Measurements from ENCODE around the gene FNIP1. TPM values are rescaled to one million over a fixed set of nuclear protein-coding genes. Genes with fewer than 3 reads are reported as not detected.

The FNIP1 gene
- total and polyA plus RNA-seq, 2 experiments from 2014 or later = 10.3 to 25.8 TPM

GRCh38 chr5:131760793-131761192, 36.0 kb downstream of the FNIP1 start:
- Histone ChIP-seq H3K79me2 (ENCODE audit: insufficient read depth) (peaks cover 100% of the 10 kb centered on the region), H3K27me3 (replicated peaks; ENCODE audit: insufficient read depth) (no peaks in the 10 kb centered on the region), H3K9me3 (ENCODE audit: low read depth) (no peaks in the 10 kb centered on the region), H3K4me1 (ENCODE audit: insufficient read depth) (peaks cover 12% of the 10 kb centered on the region), H3K27ac (no peak overlapping the region), H3K4me3 (no peak overlapping the region), H2AFZ (no peak overlapping the region), H3F3A (ENCODE audit: insufficient read depth) (no peaks in the 10 kb centered on the region), H4K20me1 (ENCODE audit: insufficient read depth) (peaks cover 26% of the 10 kb centered on the region), H3K9ac (no peak overlapping the region), H3K9me2 (ENCODE audit: insufficient read depth) (no peaks in the 10 kb centered on the region), H3K36me3 (ENCODE audit: low read depth) (no peaks in the 10 kb centered on the region), H3K4me2 (ENCODE audit: unreplicated experiment) (no peak overlapping the region)
- in situ Hi-C loops (cut with MboI) = no loop called here
- TF ChIP-seq EZH2 (IDR thresholded peaks at IDR 0.05; ENCODE audit: insufficient read depth, poor library complexity, severe bottlenecking) = no peak
- no peak for TF ChIP-seq EZH2phosphoT487 (IDR thresholded peaks at IDR 0.05; ENCODE audit: insufficient read depth, low read depth)
- no peak for DNase-seq
- WGBS, 2 experiments (ENCODE audit: low coverage in 1 of 2, low lambda C conversion rate in 2 of 2, missing lambda C conversion rate in 2 of 2) = 80 to 82% methylated on average over 1 to 2 of the region's 2 CpGs

GRCh38 chr5:131759704-131760103, 37.1 kb downstream of the FNIP1 start:
- no peak overlapping the region for H3K4me2 ChIP-seq (ENCODE audit: unreplicated experiment)
- H3F3A ChIP-seq (ENCODE audit: insufficient read depth) = no peaks in the 10 kb centered on the region
- no peak for DNase-seq
- H4K20me1 ChIP-seq (ENCODE audit: insufficient read depth) = peaks cover 26% of the 10 kb centered on the region
- in situ Hi-C loops (cut with MboI) = no loop called here
- H3K27ac ChIP-seq = no peak overlapping the region
- no peaks in the 10 kb centered on the region for H3K36me3 ChIP-seq (ENCODE audit: low read depth)
- no peak overlapping the region for H2AFZ ChIP-seq
- H3K27me3 ChIP-seq (replicated peaks; ENCODE audit: insufficient read depth) = no peaks in the 10 kb centered on the region
- H3K4me3 ChIP-seq = no peak overlapping the region
- 57 to 68% methylated on average over 1 of the region's 1 CpG for WGBS, 2 experiments (ENCODE audit: low coverage in 1 of 2, low lambda C conversion rate in 2 of 2, missing lambda C conversion rate in 2 of 2)
- H3K9me2 ChIP-seq (ENCODE audit: insufficient read depth) = no peaks in the 10 kb centered on the region
- no peak for TF ChIP-seq EZH2 (IDR thresholded peaks at IDR 0.05; ENCODE audit: insufficient read depth, poor library complexity, severe bottlenecking)
- no peak for TF ChIP-seq EZH2phosphoT487 (IDR thresholded peaks at IDR 0.05; ENCODE audit: insufficient read depth, low read depth)
- no peak overlapping the region for H3K9ac ChIP-seq
- no peaks in the 10 kb centered on the region for H3K9me3 ChIP-seq (ENCODE audit: low read depth)
- peaks cover 100% of the 10 kb centered on the region for H3K79me2 ChIP-seq (ENCODE audit: insufficient read depth)
- peaks cover 12% of the 10 kb centered on the region for H3K4me1 ChIP-seq (ENCODE audit: insufficient read depth)

- H3K4me2 ChIP-seq (ENCODE audit: unreplicated experiment) = peak overlapping the region; percentile 17
- H3K36me3 ChIP-seq (ENCODE audit: low read depth) = no peaks in the 10 kb centered on the region
- H3K4me1 ChIP-seq (ENCODE audit: insufficient read depth) = peaks cover 12% of the 10 kb centered on the region
- in situ Hi-C loops (cut with MboI) = no loop called here
- TF ChIP-seq EZH2 (IDR thresholded peaks at IDR 0.05; ENCODE audit: insufficient read depth, poor library complexity, severe bottlenecking) (no peak), EZH2phosphoT487 (IDR thresholded peaks at IDR 0.05; ENCODE audit: insufficient read depth, low read depth) (no peak)
- H3K9me2 ChIP-seq (ENCODE audit: insufficient read depth) = no peaks in the 10 kb centered on the region
- no peaks in the 10 kb centered on the region for H3K9me3 ChIP-seq (ENCODE audit: low read depth)
- H2AFZ ChIP-seq = no peak overlapping the region
- H3K79me2 ChIP-seq (ENCODE audit: insufficient read depth) = peaks cover 100% of the 10 kb centered on the region
- peaks cover 26% of the 10 kb centered on the region for H4K20me1 ChIP-seq (ENCODE audit: insufficient read depth)
- H3K9ac ChIP-seq = no peak overlapping the region
- peak; percentile 9 for DNase-seq
- H3K27me3 ChIP-seq (replicated peaks; ENCODE audit: insufficient read depth) = no peaks in the 10 kb centered on the region
- H3K27ac ChIP-seq = no peak overlapping the region
- H3F3A ChIP-seq (ENCODE audit: insufficient read depth) = no peaks in the 10 kb centered on the region
- 63% methylated on average over 3 of the region's 3 CpGs for WGBS, 2 experiments (ENCODE audit: low coverage in 1 of 2, low lambda C conversion rate in 2 of 2, missing lambda C conversion rate in 2 of 2)
- H3K4me3 ChIP-seq = no peak overlapping the region
Measured at GRCh38 chr5:131758520-131758900, 38.3 kb downstream of the FNIP1 start.

- H4K20me1 ChIP-seq (ENCODE audit: insufficient read depth) = peaks cover 26% of the 10 kb centered on the region
- H3K27ac ChIP-seq = no peak overlapping the region
- no peak overlapping the region for H3K4me3 ChIP-seq
- H3K9me3 ChIP-seq (ENCODE audit: low read depth) = no peaks in the 10 kb centered on the region
- no peak overlapping the region for H3K9ac ChIP-seq
- H2AFZ ChIP-seq = no peak overlapping the region
- WGBS, 2 experiments (ENCODE audit: low coverage in 1 of 2, low lambda C conversion rate in 2 of 2, missing lambda C conversion rate in 2 of 2) = 97 to 100% methylated on average over 1 of the region's 1 CpG
- no peaks in the 10 kb centered on the region for H3F3A ChIP-seq (ENCODE audit: insufficient read depth)
- no peak for DNase-seq
- H3K27me3 ChIP-seq (replicated peaks; ENCODE audit: insufficient read depth) = no peaks in the 10 kb centered on the region
- in situ Hi-C loops (cut with MboI) = no loop called here
- no peak for TF ChIP-seq EZH2 (IDR thresholded peaks at IDR 0.05; ENCODE audit: insufficient read depth, poor library complexity, severe bottlenecking)
- H3K36me3 ChIP-seq (ENCODE audit: low read depth) = no peaks in the 10 kb centered on the region
- no peaks in the 10 kb centered on the region for H3K9me2 ChIP-seq (ENCODE audit: insufficient read depth)
- H3K4me1 ChIP-seq (ENCODE audit: insufficient read depth) = peaks cover 12% of the 10 kb centered on the region
- H3K4me2 ChIP-seq (ENCODE audit: unreplicated experiment) = peak overlapping the region; percentile 17
- H3K79me2 ChIP-seq (ENCODE audit: insufficient read depth) = peaks cover 100% of the 10 kb centered on the region
Measured at GRCh38 chr5:131757830-131758519, 38.8 kb downstream of the FNIP1 start.

Data from GM23248 (cell line).